ENCODE measurements around the gene RPAP2. TPM values are rescaled to one million over a fixed set of nuclear protein-coding genes. Genes with fewer than 3 reads are reported as not detected.
"Not testable (repeated sequence)": the region's sequence is repeated elsewhere in the genome, so short reads cannot be mapped to it uniquely, and the experiment has no call there.

Gene RPAP2
- total RNA-seq, 2 experiments from 2014 or later: 34.5 to 36.3 TPM

- no peak for DNase-seq
- Mint-ChIP-seq H3K9me3 (no peaks in the 10 kb centered on the region), H3K4me1 (peaks cover 9% of the 10 kb centered on the region), H3K27ac (no peak overlapping the region), H3K36me3 (peaks cover 42% of the 10 kb centered on the region), H3K27me3 (no peaks in the 10 kb centered on the region), H3K4me3 (no peak overlapping the region)
These were observed 48.2 kb downstream of the RPAP2 start for GRCh38 chr1:92346866-92347640.

GRCh38 chr1:92352856-92353255, 54.0 kb downstream of the RPAP2 start:
- H3K4me1 Mint-ChIP-seq: peaks cover 6% of the 10 kb centered on the region
- H3K4me3 Mint-ChIP-seq: no peak overlapping the region
- DNase-seq: no peak
- no peak overlapping the region for H3K27ac Mint-ChIP-seq
- H3K27me3 Mint-ChIP-seq: no peaks in the 10 kb centered on the region
- peaks cover 41% of the 10 kb centered on the region for H3K36me3 Mint-ChIP-seq
- peaks cover 3% of the 10 kb centered on the region for H3K9me3 Mint-ChIP-seq

- Mint-ChIP-seq H3K36me3 (peaks cover 46% of the 10 kb centered on the region), H3K4me1 (no peaks in the 10 kb centered on the region), H3K4me3 (no peak overlapping the region), H3K27me3 (no peaks in the 10 kb centered on the region), H3K9me3 (peaks cover 3% of the 10 kb centered on the region), H3K27ac (no peak overlapping the region)
- DNase-seq: no peak
These were observed 55.4 kb downstream of the RPAP2 start for GRCh38 chr1:92354259-92354658.

GRCh38 chr1:92356956-92357355, 58.1 kb downstream of the RPAP2 start:
- Mint-ChIP-seq H3K36me3 (peaks cover 46% of the 10 kb centered on the region), H3K4me1 (peaks cover 6% of the 10 kb centered on the region), H3K27ac (no peak overlapping the region), H3K4me3 (no peak overlapping the region), H3K9me3 (peaks cover 3% of the 10 kb centered on the region), H3K27me3 (no peaks in the 10 kb centered on the region)
- DNase-seq: no peak

- not testable (repeated sequence) for H3K27ac Mint-ChIP-seq, H3K27me3 Mint-ChIP-seq, H3K4me3 Mint-ChIP-seq, DNase-seq, H3K9me3 Mint-ChIP-seq
- H3K36me3 Mint-ChIP-seq: peaks cover 47% of the 10 kb centered on the region
- peaks cover 13% of the 10 kb centered on the region for H3K4me1 Mint-ChIP-seq
These were observed 60.5 kb downstream of the RPAP2 start for GRCh38 chr1:92359382-92359781.

GRCh38 chr1:92359986-92360385, 61.1 kb downstream of the RPAP2 start:
- Mint-ChIP-seq H3K4me3 (no peak overlapping the region), H3K4me1 (peaks cover 19% of the 10 kb centered on the region), H3K27me3 (no peaks in the 10 kb centered on the region), H3K27ac (no peak overlapping the region), H3K9me3 (no peaks in the 10 kb centered on the region), H3K36me3 (peaks cover 53% of the 10 kb centered on the region)
- DNase-seq: no peak

GRCh38 chr1:92362970-92363369, 64.1 kb downstream of the RPAP2 start:
- Mint-ChIP-seq H3K9me3 (no peaks in the 10 kb centered on the region), H3K27ac (no peak overlapping the region), H3K4me1 (peaks cover 48% of the 10 kb centered on the region), H3K4me3 (no peak overlapping the region), H3K27me3 (no peaks in the 10 kb centered on the region), H3K36me3 (peaks cover 57% of the 10 kb centered on the region)
- DNase-seq: no peak

- Mint-ChIP-seq H3K36me3 (peaks cover 53% of the 10 kb centered on the region), H3K27me3 (no peaks in the 10 kb centered on the region), H3K27ac (no peak overlapping the region), H3K4me1 (peaks cover 48% of the 10 kb centered on the region), H3K9me3 (no peaks in the 10 kb centered on the region), H3K4me3 (no peak overlapping the region)
- no peak for DNase-seq
These were observed 64.5 kb downstream of the RPAP2 start for GRCh38 chr1:92363401-92363800.

- Mint-ChIP-seq H3K4me3 (peak overlapping the region; percentile 2), H3K27ac (peak overlapping the region; percentile 72), H3K4me1 (peaks cover 52% of the 10 kb centered on the region), H3K9me3 (no peaks in the 10 kb centered on the region), H3K27me3 (no peaks in the 10 kb centered on the region), H3K36me3 (peaks cover 45% of the 10 kb centered on the region)
- DNase-seq: no peak
These were observed 66.7 kb downstream of the RPAP2 start for GRCh38 chr1:92365378-92366039.

- no peak for DNase-seq
- H3K27ac Mint-ChIP-seq: peak overlapping the region; percentile 72
These were observed 67.2 kb downstream of the RPAP2 start for GRCh38 chr1:92366040-92366395.

GRCh38 chr1:92367496-92367895, 68.6 kb downstream of the RPAP2 start:
- Mint-ChIP-seq H3K27ac (peak overlapping the region; percentile 34), H3K36me3 (peaks cover 47% of the 10 kb centered on the region), H3K27me3 (no peaks in the 10 kb centered on the region), H3K9me3 (no peaks in the 10 kb centered on the region), H3K4me3 (no peak overlapping the region), H3K4me1 (peaks cover 46% of the 10 kb centered on the region)
- no peak for DNase-seq

More at GRCh38 chr1:92366040-92366395, 67.2 kb downstream of the RPAP2 start:
- Mint-ChIP-seq H3K4me1 (peaks cover 49% of the 10 kb centered on the region), H3K27me3 (no peaks in the 10 kb centered on the region), H3K36me3 (peaks cover 43% of the 10 kb centered on the region), H3K4me3 (peak overlapping the region; percentile 40), H3K9me3 (no peaks in the 10 kb centered on the region)

GRCh38 chr1:92372164-92372563, 73.3 kb downstream of the RPAP2 start:
- H3K27ac Mint-ChIP-seq: no peak overlapping the region
- H3K9me3 Mint-ChIP-seq: no peaks in the 10 kb centered on the region
- no peak for DNase-seq
- H3K4me3 Mint-ChIP-seq: no peak overlapping the region
- no peaks in the 10 kb centered on the region for H3K27me3 Mint-ChIP-seq
- peaks cover 20% of the 10 kb centered on the region for H3K4me1 Mint-ChIP-seq
- H3K36me3 Mint-ChIP-seq: peaks cover 23% of the 10 kb centered on the region

- no peak overlapping the region for H3K4me3 Mint-ChIP-seq
- no peak overlapping the region for H3K27ac Mint-ChIP-seq
- H3K9me3 Mint-ChIP-seq: no peaks in the 10 kb centered on the region
- H3K27me3 Mint-ChIP-seq: no peaks in the 10 kb centered on the region
- peaks cover 8% of the 10 kb centered on the region for H3K4me1 Mint-ChIP-seq
- peaks cover 11% of the 10 kb centered on the region for H3K36me3 Mint-ChIP-seq
- no peak for DNase-seq
These were observed 75.4 kb downstream of the RPAP2 start for GRCh38 chr1:92374223-92374622.

GRCh38 chr1:92376345-92376744, 77.5 kb downstream of the RPAP2 start:
- Mint-ChIP-seq H3K27me3 (no peaks in the 10 kb centered on the region), H3K4me3 (no peak overlapping the region), H3K27ac (no peak overlapping the region), H3K9me3 (peaks cover 5% of the 10 kb centered on the region), H3K4me1 (peaks cover 8% of the 10 kb centered on the region), H3K36me3 (peaks cover 17% of the 10 kb centered on the region)
- no peak for DNase-seq

- not testable (repeated sequence) for DNase-seq, H3K9me3 Mint-ChIP-seq, H3K4me3 Mint-ChIP-seq, H3K4me1 Mint-ChIP-seq, H3K27me3 Mint-ChIP-seq, H3K27ac Mint-ChIP-seq
- peaks cover 20% of the 10 kb centered on the region for H3K36me3 Mint-ChIP-seq
These were observed 79.1 kb downstream of the RPAP2 start for GRCh38 chr1:92377991-92378390.

- peaks cover 3% of the 10 kb centered on the region for H3K4me1 Mint-ChIP-seq
- DNase-seq: no peak
- no peaks in the 10 kb centered on the region for H3K27me3 Mint-ChIP-seq
- no peak overlapping the region for H3K27ac Mint-ChIP-seq
- H3K9me3 Mint-ChIP-seq: peaks cover 6% of the 10 kb centered on the region
- peaks cover 32% of the 10 kb centered on the region for H3K36me3 Mint-ChIP-seq
- no peak overlapping the region for H3K4me3 Mint-ChIP-seq
These were observed 82.0 kb downstream of the RPAP2 start for GRCh38 chr1:92380867-92381266.
